ENCODE measurements around the gene OSBPL6.

OSBPL6 gene

DNA sequence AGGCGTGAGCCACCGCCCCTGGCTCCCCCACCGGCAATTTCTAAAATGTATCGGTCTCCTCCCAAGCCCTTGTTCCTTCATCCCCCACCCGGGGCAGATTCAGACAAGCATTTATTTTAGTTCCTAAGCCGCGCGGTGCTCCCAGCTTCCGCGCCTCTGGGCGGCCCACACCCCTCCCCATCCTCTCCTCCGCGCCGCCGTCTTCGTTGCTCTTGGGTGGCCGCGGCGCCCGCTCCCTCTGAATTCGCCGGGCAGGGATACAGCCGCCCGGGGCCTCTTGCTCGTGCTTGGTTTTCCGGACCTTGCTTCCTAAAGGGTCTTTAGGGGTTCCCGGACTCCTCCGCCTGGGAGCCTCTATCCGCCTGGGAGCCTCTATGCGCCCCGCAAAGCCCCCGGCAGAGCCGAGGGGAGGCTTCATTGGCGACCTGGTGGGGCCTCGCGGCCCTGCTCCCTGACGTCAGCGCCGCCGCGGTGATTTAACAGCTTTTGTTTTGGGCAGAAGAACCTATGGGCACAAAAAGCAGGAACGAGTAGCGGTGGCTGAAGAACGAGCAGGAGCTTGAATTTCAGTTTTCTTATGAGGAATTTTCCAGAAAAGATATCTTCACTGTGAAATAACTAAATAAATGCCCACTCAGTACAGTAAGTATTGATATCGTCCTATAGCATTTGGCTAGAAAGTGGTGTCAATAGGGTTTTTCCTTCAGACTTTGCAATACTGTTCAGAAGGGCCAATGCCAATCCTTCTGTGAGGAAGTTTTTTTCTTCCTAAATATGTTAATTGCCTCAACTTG lies 219.4 kb downstream of the OSBPL6 start:
- Histone ChIP-seq H3K27ac (peak overlapping the region; percentile 76), H3K27me3 (ENCODE audit: control insufficient read depth, insufficient read depth, low read length) (no peaks in the 10 kb centered on the region), H3K9ac (peak overlapping the region; percentile 16), H3K4me2 (ENCODE audit: low read length) (peak overlapping the region; percentile 52), H3K79me2 (no peaks in the 10 kb centered on the region), H3K9me3 (ENCODE audit: control insufficient read depth, low read length) (no peaks in the 10 kb centered on the region), H3K4me3 (ENCODE audit: low read depth, low read length) (peak overlapping the region; percentile 57), H3K36me3 (ENCODE audit: control insufficient read depth, insufficient read depth, low read length) (no peaks in the 10 kb centered on the region), H3K4me1 (peaks cover 3% of the 10 kb centered on the region), H2AFZ (peak overlapping the region; percentile 84)
- TF ChIP-seq, protein P1, sequence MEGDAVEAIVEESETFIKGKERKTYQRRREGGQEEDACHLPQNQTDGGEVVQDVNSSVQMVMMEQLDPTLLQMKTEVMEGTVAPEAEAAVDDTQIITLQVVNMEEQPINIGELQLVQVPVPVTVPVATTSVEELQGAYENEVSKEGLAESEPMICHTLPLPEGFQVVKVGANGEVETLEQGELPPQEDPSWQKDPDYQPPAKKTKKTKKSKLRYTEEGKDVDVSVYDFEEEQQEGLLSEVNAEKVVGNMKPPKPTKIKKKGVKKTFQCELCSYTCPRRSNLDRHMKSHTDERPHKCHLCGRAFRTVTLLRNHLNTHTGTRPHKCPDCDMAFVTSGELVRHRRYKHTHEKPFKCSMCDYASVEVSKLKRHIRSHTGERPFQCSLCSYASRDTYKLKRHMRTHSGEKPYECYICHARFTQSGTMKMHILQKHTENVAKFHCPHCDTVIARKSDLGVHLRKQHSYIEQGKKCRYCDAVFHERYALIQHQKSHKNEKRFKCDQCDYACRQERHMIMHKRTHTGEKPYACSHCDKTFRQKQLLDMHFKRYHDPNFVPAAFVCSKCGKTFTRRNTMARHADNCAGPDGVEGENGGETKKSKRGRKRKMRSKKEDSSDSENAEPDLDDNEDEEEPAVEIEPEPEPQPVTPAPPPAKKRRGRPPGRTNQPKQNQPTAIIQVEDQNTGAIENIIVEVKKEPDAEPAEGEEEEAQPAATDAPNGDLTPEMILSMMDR (IDR thresholded peaks at IDR 0.05): no peak

DNA sequence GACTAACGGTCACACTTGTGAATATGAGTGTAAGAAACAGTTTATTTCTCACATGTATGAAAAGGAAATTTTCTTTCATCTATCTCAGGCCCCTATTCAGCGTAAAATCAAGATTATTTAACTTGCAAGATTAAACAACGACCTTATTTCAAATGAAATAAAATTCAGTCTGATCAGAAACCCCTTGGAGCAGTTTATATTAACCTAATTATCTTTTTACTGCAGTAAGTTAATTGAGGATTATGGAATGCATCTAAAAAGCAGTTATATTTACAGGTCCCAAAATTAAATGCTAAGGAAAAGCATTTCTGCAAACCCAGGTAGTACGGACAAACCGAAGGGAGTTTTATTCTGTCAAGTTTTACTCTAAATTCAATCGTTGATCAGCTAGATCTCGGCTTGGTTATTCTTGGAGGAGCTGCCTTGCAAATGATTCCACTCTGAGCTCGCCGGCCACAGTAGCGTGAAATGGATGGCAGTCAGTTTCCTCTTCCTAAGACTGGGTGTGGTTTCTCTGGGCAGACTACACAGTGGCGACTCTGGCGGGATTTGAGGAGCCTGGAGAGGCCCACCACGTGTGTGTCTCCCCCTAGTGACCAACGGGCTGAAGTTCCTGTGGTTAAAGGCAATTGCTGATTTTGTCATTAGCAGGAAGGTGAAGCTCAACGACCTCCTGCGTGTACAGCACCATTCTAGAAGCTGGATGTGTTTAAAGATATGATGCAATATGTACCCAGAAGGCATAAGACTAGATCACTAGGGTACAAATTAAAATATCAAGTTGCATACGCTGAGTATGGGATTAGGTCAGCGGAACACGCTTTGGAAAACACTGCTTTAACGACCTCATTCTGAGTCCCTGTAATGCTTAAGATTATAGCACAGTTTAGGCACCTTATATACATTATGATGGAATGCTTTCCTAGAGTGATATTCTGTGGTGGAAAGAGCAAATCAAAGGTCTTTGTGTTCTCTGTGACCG lies 220.2 kb downstream of the OSBPL6 start:
- TF ChIP-seq, protein P1 (IDR thresholded peaks at IDR 0.05): peak; percentile 94
- H3K27ac ChIP-seq: peak overlapping the region; percentile 76
- peak overlapping the region; percentile 52 for H3K4me2 ChIP-seq (ENCODE audit: low read length)
- no peaks in the 10 kb centered on the region for H3K36me3 ChIP-seq (ENCODE audit: control insufficient read depth, insufficient read depth, low read length)
- H2AFZ ChIP-seq: peak overlapping the region; percentile 84
- H3K9me3 ChIP-seq (ENCODE audit: control insufficient read depth, low read length): no peaks in the 10 kb centered on the region
- H3K4me3 ChIP-seq (ENCODE audit: low read depth, low read length): peak overlapping the region; percentile 57
- H3K9ac ChIP-seq: no peak overlapping the region
- peaks cover 7% of the 10 kb centered on the region for H3K4me1 ChIP-seq
- no peaks in the 10 kb centered on the region for H3K79me2 ChIP-seq
- H3K27me3 ChIP-seq (ENCODE audit: control insufficient read depth, insufficient read depth, low read length): no peaks in the 10 kb centered on the region

DNA sequence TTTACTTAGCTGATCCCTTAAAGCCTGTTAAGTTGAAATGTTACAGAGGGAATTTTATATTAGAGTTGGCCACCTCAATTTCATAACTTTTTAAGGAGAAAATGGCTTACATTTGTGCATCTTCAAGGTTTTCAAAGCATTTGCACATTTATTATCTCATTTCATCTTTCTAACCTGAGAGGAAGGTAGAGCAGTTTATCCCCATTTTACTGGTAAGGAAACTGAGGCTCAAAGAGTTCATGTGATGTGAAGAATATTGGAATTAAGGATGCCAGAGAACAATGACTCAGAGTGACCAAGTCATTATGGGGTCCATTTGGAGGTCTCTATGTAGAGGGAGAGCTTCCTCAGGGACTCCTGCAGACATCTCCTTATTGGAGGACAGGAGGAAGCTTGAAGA lies 221.7 kb downstream of the OSBPL6 start:
- H3K9ac ChIP-seq: no peak overlapping the region
- no peak overlapping the region for H3K4me2 ChIP-seq (ENCODE audit: low read length)
- TF ChIP-seq, protein P1 (IDR thresholded peaks at IDR 0.05): no peak
- no peaks in the 10 kb centered on the region for H3K79me2 ChIP-seq
- H3K27me3 ChIP-seq (ENCODE audit: control insufficient read depth, insufficient read depth, low read length): no peaks in the 10 kb centered on the region
- H2AFZ ChIP-seq: no peak overlapping the region
- no peaks in the 10 kb centered on the region for H3K36me3 ChIP-seq (ENCODE audit: control insufficient read depth, insufficient read depth, low read length)
- no peak overlapping the region for H3K4me3 ChIP-seq (ENCODE audit: low read depth, low read length)
- H3K9me3 ChIP-seq (ENCODE audit: control insufficient read depth, low read length): no peaks in the 10 kb centered on the region
- H3K27ac ChIP-seq: no peak overlapping the region
- peaks cover 12% of the 10 kb centered on the region for H3K4me1 ChIP-seq

DNA sequence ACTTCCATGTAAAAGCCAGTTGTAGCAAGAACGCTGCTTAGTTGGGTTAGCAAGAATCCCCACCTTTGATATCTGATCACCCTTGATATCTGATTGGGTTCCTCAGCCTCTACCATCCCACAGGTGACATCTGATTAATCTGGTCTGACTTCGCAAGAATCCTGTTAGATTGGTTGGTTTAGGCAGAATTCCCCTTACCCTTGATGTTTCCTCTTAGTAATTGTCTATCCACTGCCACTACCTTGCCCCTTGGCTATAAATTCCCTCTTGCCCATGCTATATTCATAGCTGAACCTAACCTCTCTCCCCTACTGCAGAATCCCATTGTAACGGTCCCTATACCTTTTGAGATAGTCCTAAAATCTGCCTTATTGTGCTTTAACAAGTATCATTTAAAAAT lies 223.6 kb downstream of the OSBPL6 start:
- H2AFZ ChIP-seq: no peak overlapping the region
- H3K4me1 ChIP-seq: peaks cover 12% of the 10 kb centered on the region
- H3K36me3 ChIP-seq (ENCODE audit: control insufficient read depth, insufficient read depth, low read length): no peaks in the 10 kb centered on the region
- H3K4me3 ChIP-seq (ENCODE audit: low read depth, low read length): no peak overlapping the region
- no peak overlapping the region for H3K9ac ChIP-seq
- no peak overlapping the region for H3K27ac ChIP-seq
- H3K27me3 ChIP-seq (ENCODE audit: control insufficient read depth, insufficient read depth, low read length): no peaks in the 10 kb centered on the region
- H3K4me2 ChIP-seq (ENCODE audit: low read length): no peak overlapping the region
- H3K9me3 ChIP-seq (ENCODE audit: control insufficient read depth, low read length): no peaks in the 10 kb centered on the region
- TF ChIP-seq, protein P1 (IDR thresholded peaks at IDR 0.05): no peak
- no peaks in the 10 kb centered on the region for H3K79me2 ChIP-seq

Measured in parathyroid adenoma (tissue), 2 donors.